Activated CD8-positive, alpha-beta memory T cell treated with anti-CD3 and anti-CD28 coated beads for 48 hours (primary cell): ENCODE results near the gene NDUFS6.
"Not testable (repeated sequence)": the region's sequence is repeated elsewhere in the genome, so short reads cannot be mapped to it uniquely, and the experiment has no call there.

ENCODE experiments used
- DNase-seq, 3 experiments: peaks; one replicate each; pipeline ENCODE4 v3.0.0-alpha.2; 2020; ENCODE audit warnings: low read depth in 2 of 3, low spot score in 2 of 3

The NDUFS6 gene

DNA sequence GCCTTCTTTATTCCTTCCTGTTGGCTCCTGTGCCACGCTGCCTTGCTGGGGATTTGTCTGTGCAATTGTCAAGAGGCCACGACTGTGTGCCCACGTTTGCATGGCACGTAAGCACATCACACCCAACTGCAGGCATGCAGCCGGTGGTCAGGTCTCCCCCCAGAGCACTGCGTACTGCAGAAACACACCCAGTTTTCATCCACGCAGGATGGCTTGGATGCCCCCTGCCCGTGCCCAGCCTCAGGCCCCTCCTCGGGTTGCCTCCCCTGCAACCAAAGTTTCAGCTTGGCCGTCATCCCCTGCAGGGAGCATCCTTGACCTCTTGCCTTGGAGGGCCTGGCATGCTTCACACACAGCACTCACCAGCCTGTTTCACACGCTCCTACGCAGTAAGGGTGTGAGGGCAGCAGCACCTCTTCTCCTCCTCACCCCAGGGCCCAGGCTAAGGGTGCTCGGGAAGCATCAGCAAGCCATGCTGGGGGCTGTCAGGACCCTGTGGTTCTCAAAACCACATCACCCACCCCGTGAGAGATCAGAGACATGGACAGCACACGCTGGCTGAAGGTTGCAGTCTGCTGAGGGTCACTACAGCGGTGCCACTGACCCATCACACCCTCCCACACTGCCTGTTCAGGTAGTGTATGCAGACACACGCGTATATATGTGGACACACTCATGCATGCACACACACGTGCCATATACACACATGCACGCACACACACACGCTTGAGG is 4.7 kb upstream of the NDUFS6 start:
- DNase-seq, result no peak

DNA sequence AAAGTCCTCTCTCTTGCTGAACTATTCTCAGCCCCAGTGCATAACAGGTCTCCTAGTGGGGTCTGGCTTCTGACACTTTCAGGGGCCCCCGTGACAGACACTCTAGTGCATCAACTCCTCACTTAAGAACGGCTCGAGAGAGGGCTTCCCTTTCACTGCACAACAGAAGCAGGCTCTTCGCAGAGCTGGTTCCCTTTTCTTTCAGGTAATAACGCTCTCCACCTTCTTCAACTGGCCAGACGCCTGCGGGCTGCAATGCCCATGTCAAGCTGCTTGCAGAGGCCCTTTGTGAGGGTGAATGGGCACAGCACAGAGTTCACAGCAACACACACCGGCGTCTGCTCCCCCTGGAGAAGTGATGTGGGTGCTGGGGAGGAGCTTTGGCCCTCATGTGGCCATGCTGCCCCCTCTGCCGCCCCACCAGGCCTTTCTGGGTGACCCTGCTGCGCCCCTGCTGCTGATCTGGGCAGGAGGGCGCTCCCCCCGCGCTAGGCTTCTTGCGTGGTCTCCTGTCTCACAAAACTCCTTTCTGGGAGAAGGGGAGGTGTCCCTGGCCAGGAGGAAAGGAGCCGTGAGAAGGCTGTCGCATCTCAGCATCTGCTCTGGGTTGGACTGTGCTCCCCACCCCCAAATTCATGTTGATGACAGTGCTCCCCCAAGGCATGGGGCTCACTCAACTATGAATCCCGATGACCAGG is 4.0 kb upstream of the NDUFS6 start:
- no peak for DNase-seq

DNA sequence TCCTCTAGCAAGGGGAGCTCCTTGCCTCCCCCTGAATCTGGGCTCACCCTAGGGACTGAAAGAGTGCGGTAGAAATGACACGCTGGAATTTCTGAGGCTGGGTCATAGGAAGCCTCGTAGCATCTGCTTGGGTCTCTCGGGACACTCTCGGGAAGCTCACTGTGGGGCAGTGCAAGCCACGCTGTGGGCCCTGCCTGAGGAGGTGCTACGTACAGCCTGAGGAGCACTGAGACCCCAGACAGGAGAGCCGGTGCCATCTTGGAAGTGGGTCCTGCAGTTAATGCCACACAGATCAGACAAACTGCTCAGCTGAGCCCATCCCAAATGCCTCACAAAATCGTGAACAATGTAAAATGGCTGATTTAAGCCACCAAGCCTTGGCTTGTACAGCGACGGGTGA is 3.4 kb upstream of the NDUFS6 start:
- DNase-seq, result no peak

DNA sequence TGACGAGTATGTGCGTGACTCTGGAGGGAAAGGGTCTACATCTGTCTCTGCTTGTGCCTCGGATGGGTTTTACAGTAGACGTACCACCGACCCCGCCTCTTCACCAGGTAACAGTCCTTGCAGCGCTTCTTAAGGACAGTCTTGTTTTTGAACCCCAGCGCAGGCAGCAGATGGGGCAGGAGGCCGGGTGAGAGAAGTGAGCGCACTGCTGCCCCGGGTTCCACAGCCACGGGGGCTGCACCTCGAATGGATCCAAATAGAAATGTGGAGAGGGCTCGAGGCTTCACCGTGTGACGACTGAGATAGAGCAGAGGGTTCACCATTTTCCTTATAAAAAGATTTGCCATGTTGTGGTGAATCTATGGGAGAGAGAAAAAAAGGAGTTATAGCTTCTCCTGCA is 2.6 kb upstream of the NDUFS6 start:
- DNase-seq, result not testable (repeated sequence)

DNA sequence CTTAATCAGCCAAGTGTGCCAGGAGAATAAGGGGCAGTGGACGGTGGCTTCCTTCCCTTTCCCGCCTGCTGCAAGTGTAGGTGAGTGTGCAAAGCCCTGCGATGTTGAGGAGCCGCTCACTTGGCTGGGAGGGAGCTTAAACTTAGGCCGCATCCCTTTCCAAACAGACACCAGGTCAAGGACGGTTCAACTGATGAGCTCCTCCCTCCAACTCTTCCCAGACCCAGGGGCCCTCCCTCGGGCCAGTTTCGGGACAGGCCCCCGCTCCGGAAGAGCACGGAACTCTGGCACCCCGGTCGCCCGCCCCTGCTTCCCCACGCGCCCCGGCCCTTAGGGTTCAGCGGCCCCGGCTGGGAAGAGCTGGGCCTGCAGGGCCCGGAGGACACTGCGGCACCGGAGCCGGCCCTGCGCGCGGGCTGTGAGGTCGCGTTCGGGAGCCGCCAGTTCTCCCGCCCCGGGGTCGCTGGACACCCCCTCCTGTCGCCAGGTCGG is 2.1 kb upstream of the NDUFS6 start:
- no peak for DNase-seq

DNA sequence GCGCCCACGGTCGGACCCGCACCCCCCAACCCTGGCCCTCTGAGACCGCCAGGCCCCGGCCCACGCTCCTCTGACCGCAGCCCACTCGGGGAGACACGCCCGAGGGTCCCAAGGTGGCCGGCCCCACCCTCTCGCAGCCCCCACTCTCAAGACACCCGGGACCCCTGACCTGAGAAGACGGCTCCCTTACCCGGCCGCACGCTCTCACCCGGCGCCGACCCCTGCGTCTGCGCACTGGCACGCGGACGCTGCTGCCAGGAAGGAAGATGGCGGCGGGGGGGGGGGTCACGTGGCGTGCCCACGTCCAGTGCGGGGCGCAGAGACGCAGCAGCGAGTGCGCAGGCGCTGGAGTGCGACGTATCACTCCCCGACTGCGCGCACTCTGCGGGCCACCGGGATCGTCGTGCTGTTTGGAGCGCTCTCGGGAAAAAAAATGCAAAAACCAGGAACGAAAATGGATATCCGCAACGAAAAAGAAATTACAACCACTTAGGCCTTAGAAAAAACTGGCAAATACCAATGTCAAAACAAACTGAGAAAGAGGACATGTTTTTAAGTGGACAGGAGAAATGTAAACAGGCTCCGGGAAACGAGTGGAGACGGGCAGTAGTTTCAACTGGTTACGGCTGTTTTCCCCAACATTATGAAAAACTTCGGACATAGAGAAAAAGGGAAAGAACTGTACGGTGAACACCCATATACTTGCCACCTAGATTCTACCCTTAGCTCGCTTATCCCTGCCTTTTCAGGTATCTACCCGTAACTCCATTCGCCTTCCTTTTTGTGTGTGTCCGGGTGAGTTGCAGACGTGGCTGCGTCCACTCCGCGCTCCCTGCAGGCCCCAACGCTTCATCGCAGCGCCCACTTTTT is 1.4 kb upstream of the NDUFS6 start, which contains the start of gene MRPL36:
Gene MRPL36 (minus strand): TSS at position 236 of the 870 bp plus-strand sequence. CDS start 902 bp downstream, outside the sequence.
- peak; percentile 69 to 86 (median 83) for DNase-seq

DNA sequence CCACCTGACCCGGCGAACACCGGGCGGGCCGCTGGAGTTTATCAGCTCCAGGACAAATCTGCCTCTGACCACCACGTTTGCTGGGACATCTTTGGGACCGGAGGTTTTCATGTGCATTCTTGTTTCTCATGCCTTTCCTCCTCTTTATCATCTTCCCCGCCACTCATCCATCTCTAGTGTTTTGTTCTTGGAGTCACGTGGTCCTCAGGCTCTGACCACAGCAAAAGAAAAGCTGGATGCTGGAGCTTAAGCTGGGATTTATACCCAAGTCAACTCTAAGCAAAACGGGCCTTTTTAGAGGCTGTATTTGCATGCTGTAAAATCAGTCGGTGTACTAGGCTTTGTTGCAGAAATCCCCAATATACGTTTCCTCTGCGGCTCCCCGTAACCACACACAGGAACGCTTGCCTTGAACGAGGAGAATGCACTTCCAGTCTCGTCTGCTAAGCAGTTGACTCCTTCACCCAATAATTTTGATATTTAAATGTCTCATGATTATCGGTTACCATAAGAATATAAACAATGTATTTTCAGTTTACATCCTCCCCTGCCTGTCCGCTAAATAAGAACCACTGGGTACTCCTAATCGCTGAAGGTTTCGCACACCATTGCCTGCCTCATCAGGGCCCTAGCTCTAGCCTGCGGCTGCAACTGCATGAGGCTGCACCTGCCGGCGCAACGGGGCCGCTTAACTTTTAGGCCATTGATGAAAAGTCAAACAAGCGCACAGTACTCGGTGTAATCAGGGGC is 560 bp upstream of the NDUFS6 start:
- DNase-seq, result no peak

DNA sequence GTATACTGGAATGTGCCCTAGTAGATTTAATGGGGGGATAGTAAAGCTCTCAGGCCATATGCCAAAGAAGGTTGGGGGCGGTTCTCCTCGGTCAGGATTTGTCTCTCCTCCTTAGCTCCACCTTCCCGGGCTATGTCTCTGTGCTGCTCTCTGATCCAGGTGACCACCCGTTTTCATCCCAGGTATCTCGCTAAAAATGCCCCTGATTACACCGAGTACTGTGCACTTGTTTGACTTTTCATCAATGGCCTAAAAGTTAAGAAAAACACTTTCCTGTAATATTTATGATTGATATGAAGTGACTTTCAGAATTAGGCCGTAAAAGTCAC is 724 bp downstream of the NDUFS6 start:
- no peak for DNase-seq

DNA sequence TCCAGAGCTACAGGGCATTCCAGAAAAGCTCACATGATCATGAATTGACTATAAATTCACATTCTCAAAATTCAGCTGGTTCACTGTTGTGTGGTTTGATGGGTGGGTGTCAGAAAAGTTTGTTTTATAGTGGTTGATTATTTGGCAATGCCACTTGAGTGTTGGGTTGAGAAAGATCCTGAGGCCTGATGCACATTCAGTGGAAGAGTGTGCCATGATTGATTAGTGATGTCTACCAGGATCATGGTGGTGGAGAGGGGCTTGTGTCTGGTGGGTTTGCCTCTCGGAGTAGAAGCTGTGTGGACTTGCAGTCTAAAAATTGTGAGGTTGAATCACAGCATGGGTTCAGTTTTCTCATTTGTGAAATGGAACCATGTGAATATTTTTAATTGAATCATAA is 2.0 kb downstream of the NDUFS6 start:
- no peak for DNase-seq

DNA sequence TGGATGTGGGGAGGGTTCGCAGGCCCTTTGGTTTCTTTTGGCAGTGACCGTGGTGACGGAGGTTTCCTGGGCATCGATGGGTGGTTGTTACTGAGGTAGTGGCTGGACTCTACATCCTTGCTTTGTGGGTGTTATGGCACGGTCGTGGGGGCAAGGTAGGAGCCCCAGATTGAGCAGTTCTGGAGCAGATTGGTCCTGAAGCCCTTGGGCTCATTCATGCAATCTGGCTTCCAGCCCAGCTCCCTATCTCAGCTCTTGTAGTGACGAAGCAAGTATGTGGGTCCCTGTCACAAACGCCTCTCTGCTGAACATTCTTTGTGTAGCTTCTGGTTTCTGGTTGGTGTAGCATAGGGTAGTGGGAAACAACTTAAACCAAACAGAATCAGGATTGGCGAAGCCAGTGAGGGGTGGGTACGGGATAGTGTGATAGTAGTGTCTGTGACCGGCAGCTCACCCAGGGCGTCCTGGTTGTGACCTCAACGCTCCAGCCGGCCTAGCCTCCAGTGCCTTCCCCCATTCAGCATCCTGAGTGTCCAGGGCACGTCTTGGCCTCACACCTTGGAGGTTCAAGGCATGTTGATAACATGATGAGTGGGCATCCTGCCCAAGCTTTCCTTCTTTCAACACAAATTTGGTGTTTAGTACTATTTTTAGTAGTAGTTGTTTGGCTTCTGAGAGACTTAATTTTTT is 2.9 kb downstream of the NDUFS6 start:
- DNase-seq, result no peak

DNA sequence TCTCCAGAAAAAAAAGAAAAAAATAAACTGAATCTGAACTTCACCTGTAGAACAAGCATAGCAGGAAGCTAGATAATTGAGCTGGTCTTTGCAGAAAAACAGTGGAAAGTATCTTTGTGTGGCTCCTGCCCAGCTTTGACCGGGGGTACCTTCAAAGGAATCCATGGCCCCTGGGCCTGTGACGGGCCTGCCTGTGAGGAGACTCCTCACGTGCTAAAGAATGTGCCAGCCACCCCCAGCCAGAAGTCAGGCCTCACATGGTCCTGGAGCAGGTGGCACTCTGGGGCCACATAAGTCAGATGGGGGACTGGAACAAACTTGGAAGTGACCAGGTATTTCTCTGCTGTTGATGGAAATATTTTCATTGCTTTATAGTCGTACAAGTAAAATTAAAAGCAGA is 4.1 kb downstream of the NDUFS6 start:
- DNase-seq, result no peak

DNA sequence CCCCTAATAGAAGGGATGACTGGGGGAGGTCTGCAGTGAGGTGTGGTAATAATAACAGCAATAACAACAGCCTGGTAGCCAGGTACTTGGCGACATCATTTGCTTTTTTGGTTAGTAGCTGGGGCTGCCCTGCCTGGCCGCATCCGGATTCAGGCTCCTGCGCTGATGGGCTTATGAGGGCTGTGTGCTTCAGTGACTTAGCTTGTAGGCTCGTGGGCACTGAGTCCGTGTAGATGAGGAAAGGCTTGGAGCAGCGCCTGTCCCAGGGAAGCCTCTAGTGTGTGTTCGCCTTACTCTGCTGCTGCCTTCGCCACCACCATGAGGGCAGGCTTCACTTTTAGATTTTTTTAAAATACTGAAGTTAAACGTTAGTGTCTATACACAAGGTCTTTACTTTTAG is 4.5 kb downstream of the NDUFS6 start:
- no peak for DNase-seq

DNA sequence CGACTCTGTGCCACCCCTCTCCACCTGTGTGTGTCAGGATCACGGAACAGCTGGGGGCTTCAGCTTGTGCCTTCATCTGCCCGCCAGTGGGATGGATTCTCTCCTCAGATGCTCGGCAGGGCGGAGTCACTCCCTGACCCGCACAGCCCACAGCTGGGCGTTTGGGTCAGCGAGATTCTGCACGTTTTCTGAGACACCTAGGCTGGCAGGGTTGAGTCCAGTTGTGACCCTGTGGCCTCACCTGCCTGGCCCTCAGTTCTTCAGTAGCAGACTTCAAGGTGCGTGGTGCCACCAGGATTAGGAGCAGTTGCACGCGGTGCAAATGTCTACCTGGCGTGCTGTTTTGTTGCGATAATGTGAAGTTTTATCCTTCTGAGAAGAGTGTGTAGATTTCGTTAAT is 5.0 kb downstream of the NDUFS6 start:
- DNase-seq, result no peak

DNA sequence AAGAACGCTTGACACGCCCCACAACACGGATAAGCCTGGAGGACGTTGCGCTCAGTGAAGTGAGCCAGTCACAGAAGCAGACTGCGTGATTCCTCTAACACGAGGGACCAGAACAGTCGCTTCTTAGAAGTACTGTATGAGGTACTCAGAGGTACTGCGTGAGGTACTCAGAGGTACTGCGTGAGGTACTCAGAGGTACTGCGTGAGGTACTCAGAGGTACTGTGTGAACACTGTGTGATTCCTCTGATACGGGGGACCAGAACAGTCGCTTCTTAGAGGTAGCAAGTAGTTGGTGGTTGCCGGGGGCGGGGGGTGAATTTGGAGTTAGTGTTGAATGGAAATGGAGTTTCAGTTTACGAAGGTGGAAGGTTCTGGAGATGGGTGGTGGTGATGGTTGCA is 5.8 kb downstream of the NDUFS6 start:
- no peak for DNase-seq

DNA sequence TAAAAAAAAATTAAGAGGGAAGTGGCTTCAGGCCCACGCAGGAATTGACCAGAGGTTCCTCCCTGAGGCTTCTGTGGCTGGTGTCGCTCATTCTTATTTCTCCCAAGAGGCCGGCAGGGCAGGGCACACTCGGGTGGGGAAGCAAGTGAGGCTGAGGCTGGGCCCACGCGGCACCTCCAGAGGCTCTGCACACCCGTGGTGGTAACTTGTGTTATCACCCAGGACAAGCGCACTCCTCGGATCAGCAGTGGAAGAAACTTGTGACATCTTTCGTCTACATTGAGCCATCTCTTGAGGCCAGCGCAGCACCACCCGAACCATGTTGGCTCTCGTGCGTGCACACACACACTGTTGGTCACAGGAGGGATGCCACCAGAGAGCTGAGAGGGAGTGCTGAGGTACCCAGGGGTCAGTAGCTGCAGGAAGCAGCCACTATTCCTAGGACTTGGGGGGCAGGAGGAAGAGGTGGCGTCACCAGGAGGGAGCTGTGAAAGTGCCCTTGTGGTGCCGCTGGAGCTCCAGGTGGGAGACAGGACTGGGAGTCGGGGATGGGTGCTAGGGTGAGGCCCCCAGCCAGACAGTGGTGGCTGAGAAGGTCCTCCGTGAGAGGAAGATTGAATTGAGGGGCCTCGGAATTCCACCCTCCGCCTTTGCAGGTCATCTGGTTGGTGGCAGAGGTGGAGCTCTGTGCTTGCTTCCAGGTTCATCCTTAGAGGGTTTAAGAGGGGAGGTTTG is 6.4 kb downstream of the NDUFS6 start:
- DNase-seq, result no peak

DNA sequence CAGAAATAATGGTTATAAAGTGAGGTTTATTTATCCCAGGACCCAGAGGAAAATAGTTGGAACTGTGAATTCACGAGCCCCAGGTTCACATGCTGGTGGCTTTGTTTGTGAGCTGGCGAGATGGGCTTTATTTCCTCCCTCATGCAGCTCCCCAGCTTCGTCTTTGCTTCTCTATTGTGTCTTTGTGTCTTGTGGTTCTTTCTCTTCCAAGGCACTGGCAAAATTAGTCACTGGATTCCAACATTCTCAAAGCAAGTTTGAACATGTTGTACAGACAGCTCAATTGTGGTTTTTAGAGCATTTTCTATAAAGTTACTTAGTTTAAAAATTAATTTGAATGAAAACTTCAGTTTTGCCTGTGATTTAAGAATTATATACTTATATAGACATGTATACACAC is 7.2 kb downstream of the NDUFS6 start:
- DNase-seq, result no peak

DNA sequence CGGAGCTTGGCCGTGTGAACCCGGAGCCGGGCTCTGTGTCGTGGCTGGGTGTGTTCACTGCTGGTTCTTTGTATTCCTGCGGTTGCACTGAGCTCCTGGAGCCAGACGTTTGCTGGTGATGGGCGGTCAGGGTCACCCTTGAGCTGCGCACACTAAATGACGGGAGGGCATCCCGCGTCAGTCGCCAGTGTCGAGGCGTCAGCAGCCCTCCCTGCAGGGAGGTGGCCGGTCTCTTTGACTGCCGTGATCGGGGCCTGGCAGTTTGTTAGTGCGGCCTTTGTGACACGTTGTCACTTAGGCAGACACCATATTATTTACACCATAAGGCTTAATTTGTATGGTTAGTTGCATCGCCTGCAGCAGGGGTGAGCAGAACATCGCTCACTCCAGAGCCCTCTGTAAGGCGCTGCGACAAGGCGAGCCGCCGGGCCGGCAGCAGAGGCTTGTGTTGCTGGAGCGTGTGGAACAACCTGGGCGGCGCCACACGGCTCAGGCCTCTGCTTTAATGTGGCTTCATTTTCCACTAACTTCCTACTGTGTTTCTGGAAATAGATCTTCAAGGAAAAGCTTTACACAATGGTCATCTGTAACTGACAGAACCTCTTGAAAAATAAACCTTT is 8.3 kb downstream of the NDUFS6 start:
- DNase-seq, result no peak

DNA sequence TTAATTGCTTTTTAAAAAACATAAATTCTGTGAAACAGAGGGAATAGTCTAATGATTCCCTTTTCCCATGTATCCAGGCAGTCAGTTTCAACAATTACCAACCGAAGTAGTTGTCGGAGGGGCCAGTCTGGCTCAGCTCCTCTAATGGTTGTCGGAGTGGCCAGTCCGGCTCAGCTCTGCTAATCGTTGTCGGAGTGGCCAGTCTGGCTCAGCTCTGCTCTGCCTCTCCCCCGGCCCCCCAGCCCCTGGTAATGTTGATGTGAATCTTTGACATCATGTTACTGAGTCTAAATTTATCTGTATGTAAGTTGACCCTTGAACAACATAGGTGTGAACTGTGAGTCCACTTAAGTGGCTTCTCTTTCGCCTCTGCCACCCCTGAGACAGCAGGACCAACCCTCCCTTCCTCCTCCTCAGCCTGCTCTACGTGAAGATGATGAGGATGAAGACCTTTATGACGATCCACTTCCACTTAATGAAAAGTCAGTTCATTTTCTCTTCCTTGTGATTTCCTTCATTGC is 9.4 kb downstream of the NDUFS6 start:
- no peak for DNase-seq
